Lower leg skin (tissue), 4 donors: Measurements from ENCODE around the gene DUSP23. TPM values are rescaled to one million over a fixed set of nuclear protein-coding genes. Genes with fewer than 3 reads are reported as not detected.

Source experiments
- DNase-seq, 2 donors: peaks; one replicate each; pipeline ENCODE4 v3.0.0-alpha.2; 2019; ENCODE audit warnings: low spot score in 2 of 2
- H3K4me3 ChIP-seq: fragments of 200-600 bp; sonication (generic); 2 replicates; pipeline ENCODE4 v1.5.1; 2017; ENCODE audit warnings: mild to moderate bottlenecking, low read depth; ENCODE audit not compliant: poor library complexity, severe bottlenecking
- POLR2A ChIP-seq, 2 donors: fragments of 450-650 bp; IDR thresholded peaks; one replicate each; pipeline ENCODE4 v1.6.1; 2016 to 2017; ENCODE audit warnings: antibody characterized with exemption in 2 of 2, mild to moderate bottlenecking in 1 of 2, moderate library complexity in 1 of 2
- WGBS, 2 donors: methylation state at CpG; one replicate each; pipeline ENCODE4 v1.1.5; 2018; 5-methylcytosine and 5-hydroxymethylcytosine counted together
- intact Hi-C: fragments of 100-400 bp; cut with DNase I; formaldehyde crosslinking; loops from one replicate; pipeline ENCODE4 v1.15.0; 2023; ENCODE audit warnings: low total_unique reads
- total RNA-seq, 4 donors: library from RNA; depleted of rRNA; stranded (reverse); fragments of >200 nt; gene quantifications; one replicate each; pipeline ENCODE4 v1.1.0, GENCODE V29; 2016
- TF ChIP-seq, protein P1 (sequence below), 3 donors: fragments of 450-650 bp; IDR thresholded peaks; one replicate each; pipeline ENCODE4 v1.5.1; 2016; ENCODE audit warnings: antibody characterized with exemption in 3 of 3, mild to moderate bottlenecking in 3 of 3, moderate library complexity in 2 of 3

Gene DUSP23
- total RNA-seq, 4 donors from 2014 or later, result 68.2 to 167 (median 90.7) TPM

DNA sequence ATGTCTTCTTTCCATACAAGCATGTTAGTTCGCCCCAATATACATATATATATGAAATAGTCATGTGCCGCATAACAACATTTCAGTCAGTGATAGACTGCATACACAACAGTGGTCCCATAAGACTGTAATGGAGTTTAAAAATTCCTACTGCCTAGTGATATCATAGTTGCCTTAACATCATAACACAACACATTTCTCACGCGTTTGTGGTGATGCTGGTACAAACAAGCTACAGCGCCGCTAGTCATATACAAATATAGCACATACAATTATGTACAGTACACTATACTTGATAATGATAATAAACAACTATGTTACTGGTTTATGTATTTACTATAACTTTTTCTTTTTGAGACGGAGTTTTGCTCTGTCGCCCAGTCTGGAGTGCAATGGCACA, 35.2 kb downstream of the DUSP23 start:
- WGBS, 2 donors, result 94 to 96% methylated on average over 8 of the region's 8 CpGs
- intact Hi-C loops, result no loop called here
- DNase-seq, result no peak
- H3K4me3 ChIP-seq, result no peak overlapping the region
- TF ChIP-seq, protein P1, sequence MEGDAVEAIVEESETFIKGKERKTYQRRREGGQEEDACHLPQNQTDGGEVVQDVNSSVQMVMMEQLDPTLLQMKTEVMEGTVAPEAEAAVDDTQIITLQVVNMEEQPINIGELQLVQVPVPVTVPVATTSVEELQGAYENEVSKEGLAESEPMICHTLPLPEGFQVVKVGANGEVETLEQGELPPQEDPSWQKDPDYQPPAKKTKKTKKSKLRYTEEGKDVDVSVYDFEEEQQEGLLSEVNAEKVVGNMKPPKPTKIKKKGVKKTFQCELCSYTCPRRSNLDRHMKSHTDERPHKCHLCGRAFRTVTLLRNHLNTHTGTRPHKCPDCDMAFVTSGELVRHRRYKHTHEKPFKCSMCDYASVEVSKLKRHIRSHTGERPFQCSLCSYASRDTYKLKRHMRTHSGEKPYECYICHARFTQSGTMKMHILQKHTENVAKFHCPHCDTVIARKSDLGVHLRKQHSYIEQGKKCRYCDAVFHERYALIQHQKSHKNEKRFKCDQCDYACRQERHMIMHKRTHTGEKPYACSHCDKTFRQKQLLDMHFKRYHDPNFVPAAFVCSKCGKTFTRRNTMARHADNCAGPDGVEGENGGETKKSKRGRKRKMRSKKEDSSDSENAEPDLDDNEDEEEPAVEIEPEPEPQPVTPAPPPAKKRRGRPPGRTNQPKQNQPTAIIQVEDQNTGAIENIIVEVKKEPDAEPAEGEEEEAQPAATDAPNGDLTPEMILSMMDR (IDR thresholded peaks at IDR 0.05), result no peak
- no peak for TF ChIP-seq POLR2A (IDR thresholded peaks at IDR 0.05)

DNA sequence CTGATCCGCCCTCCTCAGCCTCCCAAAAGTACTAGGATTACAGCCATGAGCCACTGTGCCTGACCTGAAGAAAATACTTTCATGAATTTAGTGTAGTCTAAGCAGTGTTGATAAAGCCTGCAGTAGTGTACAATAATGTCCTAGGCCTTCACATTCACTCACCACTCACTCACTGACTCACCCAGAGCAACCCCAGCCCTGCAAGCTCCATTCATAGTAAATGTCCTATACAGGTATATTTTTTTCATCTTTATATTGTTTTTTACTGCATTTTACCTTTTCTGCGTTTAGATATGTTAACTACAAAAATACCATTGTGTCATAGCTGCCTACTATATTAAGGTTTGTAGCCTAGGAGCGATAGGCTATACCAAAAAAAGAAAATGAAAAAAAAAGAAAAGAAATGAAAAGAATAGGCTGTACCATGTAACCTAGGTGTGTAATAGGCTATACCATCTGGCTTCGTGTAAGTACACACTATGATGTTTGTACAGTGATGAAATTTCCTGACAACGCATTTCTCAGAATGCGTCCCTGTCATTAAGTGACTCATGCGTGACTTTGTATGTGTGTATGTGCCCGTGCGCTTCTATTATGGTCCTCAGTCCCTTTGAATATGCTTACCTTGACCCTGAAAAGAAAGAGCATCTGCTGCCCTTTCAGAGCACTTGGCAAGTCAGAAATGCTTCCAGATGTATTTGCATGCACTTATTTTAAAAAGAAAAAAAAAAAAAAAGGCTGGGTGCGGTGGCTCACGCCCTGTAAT, 36.7 kb downstream of the DUSP23 start:
- no peak overlapping the region for H3K4me3 ChIP-seq
- intact Hi-C loops, result no loop called here
- DNase-seq, result no peak
- TF ChIP-seq, protein P1 (IDR thresholded peaks at IDR 0.05), result no peak
- TF ChIP-seq POLR2A (IDR thresholded peaks at IDR 0.05), result no peak
- 86 to 87% methylated on average over 11 of the region's 11 CpGs for WGBS, 2 donors

DNA sequence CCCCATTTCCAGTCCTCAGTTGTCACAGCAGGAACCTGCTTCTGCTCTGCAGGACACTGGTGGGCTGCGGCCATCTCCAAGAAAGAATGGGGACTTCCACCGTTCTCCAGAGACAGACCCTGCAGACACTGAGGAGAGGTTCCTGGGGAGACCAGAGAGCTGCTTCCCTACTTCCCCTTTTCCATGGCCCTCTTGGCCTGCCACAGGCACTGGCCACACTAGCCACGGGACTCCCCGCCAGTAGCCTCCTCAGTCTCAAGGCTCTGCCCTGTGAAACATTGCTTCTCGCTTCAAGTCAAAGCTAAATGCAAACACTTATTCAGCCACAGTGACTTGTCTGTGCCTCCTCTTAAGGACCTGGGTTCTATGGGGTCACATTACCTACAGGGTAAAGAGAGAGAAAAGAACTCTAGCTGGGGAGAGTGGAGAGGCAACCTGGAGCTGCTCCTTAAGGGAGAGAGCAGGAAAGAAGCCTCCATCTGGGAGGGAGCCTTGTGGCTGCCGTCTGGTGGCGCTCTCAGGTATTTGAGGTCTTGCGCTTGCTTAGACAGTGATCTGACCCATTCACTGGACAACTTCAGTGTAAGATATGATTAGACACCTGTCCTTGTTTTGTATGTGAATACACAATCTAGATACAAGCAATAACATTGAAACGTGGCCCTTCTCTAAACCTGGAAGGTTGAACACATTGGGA, 40.6 kb downstream of the DUSP23 start:
- TF ChIP-seq, protein P1 (IDR thresholded peaks at IDR 0.05), result no peak
- TF ChIP-seq POLR2A (IDR thresholded peaks at IDR 0.05), result no peak
- H3K4me3 ChIP-seq, result no peak overlapping the region
- no peak for DNase-seq
- 76 to 80% methylated on average over 9 of the region's 9 CpGs for WGBS, 2 donors
- intact Hi-C loops, result no loop called here

DNA sequence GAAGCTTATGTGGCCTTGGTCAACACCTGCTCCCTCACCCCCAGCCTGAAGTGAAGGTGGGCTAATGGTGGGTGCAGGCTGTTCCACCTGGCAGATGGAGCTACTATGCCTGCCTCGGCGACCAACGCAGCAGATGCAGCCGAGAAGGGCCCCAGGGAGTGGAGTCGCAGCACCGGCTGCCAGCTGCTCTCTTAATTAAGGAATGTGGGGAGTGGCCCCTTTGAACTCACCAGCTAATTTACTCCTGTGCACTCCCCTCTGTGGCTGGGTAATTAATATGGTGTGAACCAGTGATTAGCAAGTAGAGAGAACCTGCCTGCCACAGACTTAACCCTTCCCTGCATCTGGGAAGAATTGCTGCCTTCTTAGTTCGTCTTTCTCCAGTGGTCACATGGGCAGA, 42.6 kb downstream of the DUSP23 start:
- intact Hi-C loops, result no loop called here
- H3K4me3 ChIP-seq, result no peak overlapping the region
- DNase-seq, result no peak
- 14 to 40% methylated on average over 7 of the region's 7 CpGs for WGBS, 2 donors
- TF ChIP-seq POLR2A (IDR thresholded peaks at IDR 0.05), result no peak
- TF ChIP-seq, protein P1 (IDR thresholded peaks at IDR 0.05), result no peak

DNA sequence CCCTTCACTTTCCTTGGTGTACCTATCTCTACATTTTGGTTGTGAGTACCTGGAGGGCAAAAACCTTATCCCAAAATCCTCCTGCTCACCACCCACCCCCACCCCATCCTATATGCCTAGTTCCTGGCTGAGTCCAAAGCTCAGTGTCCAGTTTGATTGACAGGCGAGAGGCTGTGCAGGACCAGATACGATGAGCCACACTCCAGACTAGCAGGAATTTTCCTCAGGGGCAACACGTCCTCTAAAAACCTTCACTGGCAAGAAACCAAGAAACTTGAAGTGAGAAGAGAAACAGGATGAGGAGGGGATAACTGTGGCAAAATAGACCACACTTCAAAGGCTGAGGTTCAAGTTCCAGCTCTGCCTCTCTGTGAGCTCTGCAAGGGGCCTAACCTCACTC, 44.8 kb downstream of the DUSP23 start:
- intact Hi-C loops, result no loop called here
- WGBS, 2 donors, result 47 to 65% methylated on average over 3 of the region's 3 CpGs

More for the DNA sequence above, 44.8 kb downstream of the DUSP23 start:
- no peak for DNase-seq
- no peak overlapping the region for H3K4me3 ChIP-seq
- TF ChIP-seq, protein P1 (IDR thresholded peaks at IDR 0.05), result no peak
- TF ChIP-seq POLR2A (IDR thresholded peaks at IDR 0.05), result no peak
